ENCODE measurements around the gene RHBG. TPM values are rescaled to one million over a fixed set of nuclear protein-coding genes. Genes with fewer than 3 reads are reported as not detected.

Gene RHBG
- total RNA-seq, 2 donors from 2014 or later = 0.85 TPM; not detected in 1

GRCh38 chr1:156400191-156400935 lies 31.4 kb downstream of the RHBG start:
- Histone ChIP-seq H3K9me3 (no peaks in the 10 kb centered on the region), H3K27me3 (replicated peaks; ENCODE audit: insufficient read depth) (peaks cover 4% of the 10 kb centered on the region), H3K4me3 (no peak overlapping the region), H3K36me3 (no peaks in the 10 kb centered on the region), H3K4me1 (replicated peaks) (no peaks in the 10 kb centered on the region), H3K27ac (no peak overlapping the region)
- DNase-seq (ENCODE audit: low spot score) = no peak
- intact Hi-C loops (cut with DNase I) = no loop called here
- no peak for TF ChIP-seq CTCF (IDR thresholded peaks at IDR 0.05)
- no peak for TF ChIP-seq POLR2A (IDR thresholded peaks at IDR 0.05)
- TF ChIP-seq POLR2AphosphoS5 (IDR thresholded peaks at IDR 0.05) = no peak
- 47% methylated on average over 23 of the region's 25 CpGs for WGBS

- 74% methylated on average over 6 of the region's 6 CpGs for WGBS
- Histone ChIP-seq H3K27ac (no peak overlapping the region), H3K9me3 (no peaks in the 10 kb centered on the region), H3K36me3 (no peaks in the 10 kb centered on the region), H3K4me1 (replicated peaks) (no peaks in the 10 kb centered on the region), H3K4me3 (no peak overlapping the region), H3K27me3 (replicated peaks; ENCODE audit: insufficient read depth) (peaks cover 4% of the 10 kb centered on the region)
- TF ChIP-seq CTCF (IDR thresholded peaks at IDR 0.05) = no peak
- TF ChIP-seq POLR2AphosphoS5 (IDR thresholded peaks at IDR 0.05) = no peak
- TF ChIP-seq POLR2A (IDR thresholded peaks at IDR 0.05) = no peak
- intact Hi-C loops (cut with DNase I) = no loop called here
- no peak for DNase-seq (ENCODE audit: low spot score)
Measured at GRCh38 chr1:156401041-156401574, 32.1 kb downstream of the RHBG start.

- intact Hi-C loops (cut with DNase I) = no loop called here
- Histone ChIP-seq H3K27me3 (replicated peaks; ENCODE audit: insufficient read depth) (peaks cover 4% of the 10 kb centered on the region), H3K36me3 (no peaks in the 10 kb centered on the region), H3K4me1 (replicated peaks) (no peaks in the 10 kb centered on the region), H3K9me3 (no peaks in the 10 kb centered on the region), H3K27ac (no peak overlapping the region), H3K4me3 (no peak overlapping the region)
- WGBS = 76% methylated on average over 3 of the region's 3 CpGs
- TF ChIP-seq CTCF (IDR thresholded peaks at IDR 0.05) = no peak
- TF ChIP-seq POLR2A (IDR thresholded peaks at IDR 0.05) = no peak
- no peak for TF ChIP-seq POLR2AphosphoS5 (IDR thresholded peaks at IDR 0.05)
- DNase-seq (ENCODE audit: low spot score) = no peak
Measured at GRCh38 chr1:156401681-156402081, 32.7 kb downstream of the RHBG start.

DNA sequence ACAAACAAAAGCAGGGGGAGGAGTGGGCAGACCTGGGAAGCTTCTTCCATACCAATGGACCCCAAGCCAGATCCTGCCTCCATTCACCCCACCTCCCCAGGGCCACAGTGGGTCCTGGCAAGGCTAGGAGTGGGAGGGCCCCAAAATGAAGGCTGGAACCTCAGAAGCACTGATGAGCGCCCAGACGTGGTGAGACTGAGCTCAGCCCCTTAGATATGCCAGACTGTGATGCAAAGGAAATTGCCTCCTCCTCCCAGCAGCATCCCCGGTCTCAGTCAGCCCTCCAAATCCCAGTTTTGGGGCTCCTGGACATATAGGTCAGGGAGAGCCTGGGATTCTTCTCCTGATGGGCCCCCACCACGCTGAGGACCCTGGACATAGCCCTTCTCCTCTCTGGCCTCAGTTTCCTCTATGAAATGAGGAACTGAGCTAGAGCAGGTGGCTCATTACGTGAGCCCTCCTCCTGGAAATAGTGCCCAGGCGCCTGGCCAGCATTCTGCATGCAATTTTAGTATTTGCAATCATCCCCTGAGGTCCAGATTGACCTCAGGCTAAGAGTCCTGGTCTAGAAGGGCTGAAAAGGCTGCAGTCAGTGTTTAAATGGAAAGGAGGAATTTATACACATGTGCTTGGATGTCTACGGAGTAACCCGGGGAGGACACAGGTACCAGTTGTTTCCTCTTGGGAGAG lies 33.5 kb downstream of the RHBG start:
- peaks cover 4% of the 10 kb centered on the region for H3K27me3 ChIP-seq (replicated peaks; ENCODE audit: insufficient read depth)
- no peaks in the 10 kb centered on the region for H3K9me3 ChIP-seq
- intact Hi-C loops (cut with DNase I) = no loop called here
- WGBS = 55% methylated on average over 8 of the region's 8 CpGs
- TF ChIP-seq POLR2AphosphoS5 (IDR thresholded peaks at IDR 0.05) = no peak
- no peak for TF ChIP-seq POLR2A (IDR thresholded peaks at IDR 0.05)
- H3K27ac ChIP-seq = no peak overlapping the region
- no peaks in the 10 kb centered on the region for H3K4me1 ChIP-seq (replicated peaks)
- DNase-seq (ENCODE audit: low spot score) = no peak
- H3K4me3 ChIP-seq = no peak overlapping the region
- no peaks in the 10 kb centered on the region for H3K36me3 ChIP-seq

GRCh38 chr1:156405670-156406069 lies 36.7 kb downstream of the RHBG start:
- intact Hi-C loops (cut with DNase I) = no loop called here
- H3K4me3 ChIP-seq = no peak overlapping the region
- WGBS = 53% methylated on average over 5 of the region's 5 CpGs

More at GRCh38 chr1:156405670-156406069, 36.7 kb downstream of the RHBG start:
- Histone ChIP-seq H3K4me1 (replicated peaks) (no peaks in the 10 kb centered on the region), H3K27me3 (replicated peaks; ENCODE audit: insufficient read depth) (peaks cover 9% of the 10 kb centered on the region), H3K9me3 (no peaks in the 10 kb centered on the region), H3K27ac (no peak overlapping the region), H3K36me3 (no peaks in the 10 kb centered on the region)
- DNase-seq (ENCODE audit: low spot score) = no peak
- TF ChIP-seq POLR2A (IDR thresholded peaks at IDR 0.05) (no peak), POLR2AphosphoS5 (IDR thresholded peaks at IDR 0.05) (no peak), CTCF (IDR thresholded peaks at IDR 0.05) (no peak)

All from prostate gland (tissue), 2 donors.